NCI-H82 treated with DMSO at 0.1 percent for 48 hours (cell line): ENCODE measurements around the gene AGAP1.

Experiments
- DNase-seq: peaks from one replicate; lab custom pipeline; 2025; ENCODE audit not compliant: unreplicated experiment; lab: John Stamatoyannopoulos, UW

Gene AGAP1

DNA sequence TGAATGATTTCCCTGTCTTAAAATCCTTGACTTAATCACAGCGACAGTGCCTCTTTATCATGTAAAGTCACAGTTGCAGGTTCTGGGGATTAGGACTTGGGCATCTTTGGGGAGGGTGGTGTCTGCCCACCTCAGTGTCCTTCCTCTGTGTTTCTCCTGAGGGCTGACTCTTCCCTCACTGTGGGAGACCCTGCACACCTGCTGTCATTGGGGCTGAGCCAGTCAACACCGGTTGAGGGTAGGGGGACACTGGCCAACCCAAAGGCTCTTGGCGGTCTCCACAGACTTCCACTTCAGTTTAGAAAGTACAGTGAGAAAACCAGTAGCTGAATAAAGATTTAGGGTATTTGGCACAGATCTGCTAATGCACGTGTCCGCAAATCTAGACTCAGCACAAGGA is 36.9 kb downstream of the AGAP1 start:
- no peak for DNase-seq

- DNase-seq: no peak
Measured at GRCh38 chr2:235532307-235532706, 38.5 kb downstream of the AGAP1 start.

DNA sequence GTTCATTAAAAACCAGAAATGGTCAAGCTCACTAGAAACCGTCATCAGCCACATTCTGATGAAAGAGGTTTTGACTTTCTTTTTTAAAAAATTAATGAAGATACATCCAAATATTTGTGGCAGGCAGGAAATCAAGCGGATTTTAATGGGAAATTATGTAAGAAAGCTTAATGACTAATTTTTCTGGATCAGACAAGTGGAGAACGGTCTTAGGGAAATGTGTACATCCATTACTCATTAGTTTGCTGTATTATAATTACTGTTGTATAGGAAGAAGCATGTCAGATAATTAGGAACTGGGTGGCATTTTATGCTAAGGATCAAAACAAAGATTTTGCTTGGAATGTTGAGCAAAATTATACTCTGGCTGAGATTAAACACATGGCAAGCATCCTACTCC is 39.4 kb downstream of the AGAP1 start:
- DNase-seq: no peak

DNA sequence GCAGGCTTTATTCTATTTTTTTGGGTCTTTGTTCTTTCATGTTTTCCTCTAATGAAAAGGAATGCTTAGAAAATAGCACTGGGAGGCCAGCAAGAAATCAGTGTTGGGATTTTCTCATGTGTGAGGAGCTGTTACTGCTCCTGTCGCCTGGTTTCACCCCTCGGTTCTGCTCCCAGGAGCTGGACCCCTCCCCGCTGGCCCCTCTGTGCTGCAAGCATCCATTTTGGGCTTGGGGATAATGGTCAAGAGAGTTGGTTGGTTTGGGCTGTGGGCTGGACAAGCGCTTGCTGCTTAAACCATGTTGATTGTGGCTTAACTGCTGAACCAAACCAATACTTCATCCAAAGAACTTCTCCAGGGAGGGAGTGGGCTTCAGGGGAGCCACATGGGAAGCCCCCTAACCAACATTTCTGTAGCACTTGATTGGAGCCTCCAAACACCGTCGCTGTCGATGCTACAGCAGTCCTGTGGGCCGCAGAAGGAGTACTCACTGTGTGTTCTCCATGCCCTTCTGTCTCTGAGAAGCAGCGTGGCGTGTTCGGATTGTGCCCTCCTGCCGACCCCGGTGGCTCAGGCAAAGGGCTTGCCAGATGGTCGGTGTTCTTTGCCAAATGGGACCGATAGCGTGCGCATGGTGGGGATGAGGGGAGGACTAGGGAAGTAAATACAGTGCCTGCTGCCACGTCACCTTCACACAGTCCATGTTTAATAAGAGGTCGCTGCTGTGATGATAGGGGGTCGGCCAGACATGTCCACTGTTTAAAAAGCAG is 40.0 kb downstream of the AGAP1 start:
- DNase-seq: no peak

- DNase-seq: no peak
Measured at GRCh38 chr2:235534678-235535422, 41.0 kb downstream of the AGAP1 start.

- DNase-seq: no peak
Measured at GRCh38 chr2:235535423-235536130, 41.7 kb downstream of the AGAP1 start.

- no peak for DNase-seq
Measured at GRCh38 chr2:235536711-235537110, 42.9 kb downstream of the AGAP1 start.

GRCh38 chr2:235537186-235537585 is 43.3 kb downstream of the AGAP1 start:
- no peak for DNase-seq

DNA sequence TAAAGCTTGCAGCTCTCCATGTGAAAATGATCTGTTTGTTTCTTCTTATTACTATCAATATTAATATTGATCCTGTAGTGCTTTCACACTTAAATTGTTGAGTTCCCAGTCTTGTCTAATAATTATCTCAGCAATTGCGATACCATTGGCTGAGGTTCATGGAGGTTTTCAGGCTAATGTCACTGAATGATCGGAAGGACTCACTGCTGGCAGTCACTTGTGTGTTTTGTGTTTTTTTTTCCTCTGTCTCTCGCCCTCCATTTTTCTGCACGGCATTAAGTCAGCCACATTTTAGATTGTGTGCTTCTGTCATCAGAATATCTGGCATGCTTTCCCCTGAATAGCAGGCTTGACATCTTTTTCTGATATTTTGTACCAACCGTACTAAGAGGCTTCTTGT is 43.7 kb downstream of the AGAP1 start:
- DNase-seq: no peak

- no peak for DNase-seq
Measured at GRCh38 chr2:235538144-235538639, 44.3 kb downstream of the AGAP1 start.

DNA sequence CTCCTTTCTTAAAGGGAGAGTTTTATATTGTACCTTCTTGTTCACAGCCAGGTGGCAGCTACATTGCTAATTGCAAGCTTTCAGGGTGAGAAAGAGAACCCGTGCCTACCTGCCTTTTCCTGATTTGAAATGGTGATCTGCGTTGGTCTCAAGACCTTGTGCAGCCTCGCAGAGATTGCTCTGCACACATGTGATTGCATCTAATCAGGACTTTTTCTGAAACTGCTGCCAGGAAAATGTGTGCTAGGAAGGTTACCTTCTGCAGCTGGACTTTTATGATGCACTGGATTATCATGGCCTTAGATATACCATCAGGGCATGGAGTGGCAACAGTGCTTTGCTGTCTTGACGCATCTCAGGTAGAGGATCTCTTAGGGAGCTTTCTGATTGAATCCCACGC is 45.1 kb downstream of the AGAP1 start:
- no peak for DNase-seq

DNA sequence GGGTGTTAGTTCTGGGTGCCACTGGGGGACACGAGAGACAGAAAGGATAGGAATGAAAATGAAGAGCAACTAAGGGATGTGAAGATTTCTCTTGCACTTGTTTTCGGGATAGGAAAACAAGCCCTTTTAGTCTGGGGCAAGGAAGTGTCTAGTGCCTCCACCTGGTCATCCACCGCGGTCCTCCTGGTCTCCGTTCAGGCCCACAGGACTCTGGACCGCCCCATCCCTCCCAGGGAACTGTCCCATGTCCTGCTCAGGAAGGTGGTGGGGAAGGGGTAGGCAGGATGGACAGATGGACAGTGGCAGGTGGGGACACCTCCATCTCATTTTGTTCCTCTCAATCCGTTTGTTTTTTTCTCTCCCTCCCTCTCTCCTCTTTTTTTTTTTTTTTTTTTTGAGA is 45.9 kb downstream of the AGAP1 start:
- no peak for DNase-seq

GRCh38 chr2:235541016-235541415 is 47.2 kb downstream of the AGAP1 start:
- no peak for DNase-seq

DNA sequence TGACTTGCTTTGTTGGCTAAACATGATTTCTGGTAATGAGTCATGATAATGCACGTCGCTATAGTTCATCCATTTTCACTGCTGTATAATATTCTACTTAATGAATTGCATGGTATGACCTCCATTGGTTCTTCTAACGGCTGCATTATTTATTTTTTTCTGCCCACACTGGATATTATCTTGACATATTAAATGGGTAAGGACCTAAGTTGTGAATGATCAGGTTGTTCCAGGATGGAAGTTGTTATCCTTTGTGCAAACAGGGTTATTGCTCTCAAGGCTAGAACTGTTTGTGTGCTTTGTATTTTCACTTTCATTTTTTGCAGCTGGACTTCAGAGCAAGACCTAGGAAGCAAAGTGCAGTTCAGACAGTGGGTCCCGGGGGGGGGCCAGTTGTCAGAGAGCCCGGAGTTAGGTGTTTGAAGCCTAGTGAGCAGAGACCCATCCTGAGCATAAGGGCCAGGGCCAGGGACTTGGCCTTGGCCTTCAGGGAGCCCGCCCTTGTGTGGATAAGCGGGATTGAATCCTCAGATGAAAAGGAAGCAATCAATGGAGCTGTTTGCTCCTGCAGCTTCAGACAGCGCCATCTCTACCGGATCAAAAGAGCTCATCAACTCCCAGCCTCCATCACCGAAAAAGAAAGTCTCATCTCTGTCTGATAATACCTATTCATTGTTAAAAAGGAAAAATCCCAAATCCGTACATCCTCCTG is 48.2 kb downstream of the AGAP1 start:
- no peak for DNase-seq

- DNase-seq: no peak
Measured at GRCh38 chr2:235542733-235543127, 48.9 kb downstream of the AGAP1 start.

- no peak for DNase-seq
Measured at GRCh38 chr2:235543128-235543750, 49.4 kb downstream of the AGAP1 start.

GRCh38 chr2:235543851-235544688 is 50.2 kb downstream of the AGAP1 start:
- DNase-seq: no peak

- no peak for DNase-seq
Measured at GRCh38 chr2:235544689-235544969, 50.8 kb downstream of the AGAP1 start.

- DNase-seq: no peak
Measured at GRCh38 chr2:235545339-235546150, 51.7 kb downstream of the AGAP1 start.
